Body of pancreas (tissue), 4 donors: ENCODE data around the gene ABCB9. TPM values are rescaled to one million over a fixed set of nuclear protein-coding genes. Genes with fewer than 3 reads are reported as not detected.

Source experiments
- ATAC-seq: fragments of 150-250 bp; one replicate; pipeline ENCODE4 v1.9.1; 2016
- DNase-seq, 4 donors: peaks; one replicate each; pipeline ENCODE4 v3.0.0-alpha.2; 2019
- H3K27ac ChIP-seq, 4 donors: fragments of 200-600 bp; sonication (generic); 1 replicate in 3 of 4; 2 replicates in 1 of 4; pipeline versions ENCODE4 v1.5.1 to v1.6.1; 2016 to 2019; ENCODE audit warnings: mild to moderate bottlenecking in 1 of 4, mixed read lengths in 1 of 4, moderate library complexity in 1 of 4
- H3K27me3 ChIP-seq, 2 donors: fragments of 200-600 bp; sonication (generic); one replicate each; pipeline ENCODE4 v1.6.0; 2016; ENCODE audit warnings: mild to moderate bottlenecking in 1 of 2
- H3K36me3 ChIP-seq, 2 donors: fragments of 200-600 bp; sonication (generic); replicated peaks in 1 of 2; 2 replicates each; pipeline ENCODE4 v1.5.1; 2016; ENCODE audit warnings: low read depth in 2 of 2; ENCODE audit not compliant: insufficient read depth in 1 of 2
- H3K4me1 ChIP-seq: fragments of 200-600 bp; sonication (generic); one replicate; pipeline ENCODE4 v1.6.0; 2016
- H3K4me3 ChIP-seq, 2 donors: fragments of 200-600 bp; sonication (generic); 1 replicate in 1 of 2; 2 replicates in 1 of 2; pipeline ENCODE4 v1.5.1; 2016 to 2019
- H3K9me3 ChIP-seq, 3 donors: fragments of 200-600 bp; sonication (generic); 1 replicate in 2 of 3; 2 replicates in 1 of 3; pipeline ENCODE4 v1.5.1; 2016
- POLR2A ChIP-seq, 3 donors: fragments of 450-650 bp; IDR thresholded peaks; one replicate each; pipeline ENCODE4 v1.6.1; 2016; ENCODE audit warnings: antibody characterized with exemption in 3 of 3, mild to moderate bottlenecking in 2 of 3
- WGBS, 2 donors: methylation state at CpG; one replicate each; pipeline ENCODE4 v1.1.5; 2017; 5-methylcytosine and 5-hydroxymethylcytosine counted together
- intact Hi-C: fragments of 100-400 bp; cut with DNase I; formaldehyde crosslinking; loops from one replicate; pipeline ENCODE4 v1.15.1; 2023
- total RNA-seq, 2 donors: library from RNA; depleted of rRNA; stranded (reverse); fragments of >200 nt; gene quantifications; one replicate each; pipeline ENCODE4 v1.1.0, GENCODE V29; 2016
- TF ChIP-seq, protein P1 (sequence below), 7 experiments: fragments of 450-650 bp in 4 of 7; fragments of 200-600 bp in 3 of 7; sonication (generic) in 3 of 7; IDR thresholded peaks; one replicate each; pipeline ENCODE4 v1.5.1; 2016 to 2019; ENCODE audit warnings: antibody characterized with exemption in 7 of 7

Gene ABCB9
- total RNA-seq, 2 donors from 2014 or later = 5.2 to 7.9 TPM

DNA sequence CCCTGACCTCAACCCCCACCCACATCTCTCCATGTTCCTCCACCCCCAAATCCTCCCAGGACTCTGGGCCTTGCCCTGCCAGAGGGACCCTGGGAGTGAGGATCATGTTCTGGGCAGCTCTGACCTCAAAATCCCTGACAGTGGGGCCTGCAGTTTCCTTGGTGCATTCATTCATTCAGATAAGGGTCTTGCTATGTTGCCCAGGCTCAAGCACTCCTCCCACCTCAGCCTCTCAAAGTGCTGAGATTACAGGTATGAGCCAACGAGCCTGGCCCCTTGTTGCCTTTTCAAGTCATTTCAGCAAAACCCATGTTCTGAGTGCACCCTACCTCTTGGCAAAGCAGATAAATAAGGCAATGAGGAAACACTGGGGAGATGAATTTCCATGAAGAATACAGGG is 43.8 kb upstream of the ABCB9 start:
- no peaks in the 10 kb centered on the region for H3K27me3 ChIP-seq
- WGBS, 2 donors = 83 to 100% methylated on average over 1 of the region's 1 CpG
- intact Hi-C loops = no loop called here
- no peak for DNase-seq
- H3K9me3 ChIP-seq = no peaks in the 10 kb centered on the region
- no peak overlapping the region for H3K4me3 ChIP-seq
- TF ChIP-seq, protein P1, sequence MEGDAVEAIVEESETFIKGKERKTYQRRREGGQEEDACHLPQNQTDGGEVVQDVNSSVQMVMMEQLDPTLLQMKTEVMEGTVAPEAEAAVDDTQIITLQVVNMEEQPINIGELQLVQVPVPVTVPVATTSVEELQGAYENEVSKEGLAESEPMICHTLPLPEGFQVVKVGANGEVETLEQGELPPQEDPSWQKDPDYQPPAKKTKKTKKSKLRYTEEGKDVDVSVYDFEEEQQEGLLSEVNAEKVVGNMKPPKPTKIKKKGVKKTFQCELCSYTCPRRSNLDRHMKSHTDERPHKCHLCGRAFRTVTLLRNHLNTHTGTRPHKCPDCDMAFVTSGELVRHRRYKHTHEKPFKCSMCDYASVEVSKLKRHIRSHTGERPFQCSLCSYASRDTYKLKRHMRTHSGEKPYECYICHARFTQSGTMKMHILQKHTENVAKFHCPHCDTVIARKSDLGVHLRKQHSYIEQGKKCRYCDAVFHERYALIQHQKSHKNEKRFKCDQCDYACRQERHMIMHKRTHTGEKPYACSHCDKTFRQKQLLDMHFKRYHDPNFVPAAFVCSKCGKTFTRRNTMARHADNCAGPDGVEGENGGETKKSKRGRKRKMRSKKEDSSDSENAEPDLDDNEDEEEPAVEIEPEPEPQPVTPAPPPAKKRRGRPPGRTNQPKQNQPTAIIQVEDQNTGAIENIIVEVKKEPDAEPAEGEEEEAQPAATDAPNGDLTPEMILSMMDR (IDR thresholded peaks at IDR 0.05) = no peak
- TF ChIP-seq POLR2A (IDR thresholded peaks at IDR 0.05) = no peak
- ATAC-seq = no peak
- no peak overlapping the region for H3K27ac ChIP-seq
- H3K36me3 ChIP-seq = no peaks in the 10 kb centered on the region
- H3K4me1 ChIP-seq = no peaks in the 10 kb centered on the region

- Histone ChIP-seq H3K36me3 (peaks cover 0 to 3% of the 10 kb centered on the region in 2 donors), H3K4me3 (no peak overlapping the region), H3K9me3 (no peaks in the 10 kb centered on the region), H3K4me1 (no peaks in the 10 kb centered on the region), H3K27me3 (no peaks in the 10 kb centered on the region), H3K27ac (no peak overlapping the region)
- WGBS, 2 donors = 80 to 81% methylated on average over 12 of the region's 12 CpGs
- ATAC-seq = no peak
- no peak for DNase-seq
- intact Hi-C loops = no loop called here
- TF ChIP-seq, protein P1 (IDR thresholded peaks at IDR 0.05) = no peak
- no peak for TF ChIP-seq POLR2A (IDR thresholded peaks at IDR 0.05)
Measured at GRCh38 chr12:123006977-123007376, 40.7 kb upstream of the ABCB9 start.

DNA sequence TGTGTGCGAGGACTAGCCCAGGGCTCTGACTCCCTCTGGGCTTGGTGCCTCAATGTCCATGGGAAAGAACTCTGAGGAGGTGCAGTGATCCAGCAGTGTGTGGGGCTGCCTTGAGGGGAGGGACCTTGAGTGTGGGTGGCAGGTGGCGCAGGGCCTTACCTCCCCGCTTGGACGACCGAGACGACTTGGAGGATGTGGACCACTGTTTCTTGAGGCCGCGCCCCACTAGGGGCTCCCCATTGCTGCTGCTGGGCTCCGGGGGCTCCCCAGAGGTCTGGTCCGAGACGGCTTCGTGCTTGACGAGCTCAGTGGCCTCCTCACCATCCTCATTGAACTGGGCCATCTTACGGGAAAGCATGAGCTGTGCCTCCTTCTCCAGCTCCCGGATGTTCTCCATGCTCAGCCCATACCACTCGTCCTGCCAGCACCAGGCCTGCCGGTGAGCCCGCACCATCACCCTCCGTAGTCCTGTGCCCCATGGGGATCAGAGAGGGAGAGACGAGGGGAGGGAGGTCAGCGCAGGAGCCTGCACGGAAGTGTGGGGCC is 38.9 kb upstream of the ABCB9 start:
- ATAC-seq (no peak), DNase-seq (no peak)
- no peaks in the 10 kb centered on the region for H3K27me3 ChIP-seq
- 91 to 94% methylated on average over 10 to 21 of the region's 22 CpGs for WGBS, 2 donors
- H3K4me3 ChIP-seq = no peak overlapping the region
- no peaks in the 10 kb centered on the region for H3K9me3 ChIP-seq
- H3K4me1 ChIP-seq = no peaks in the 10 kb centered on the region
- H3K27ac ChIP-seq = no peak overlapping the region
- intact Hi-C loops = no loop called here
- TF ChIP-seq, protein P1 (IDR thresholded peaks at IDR 0.05) = no peak
- no peak for TF ChIP-seq POLR2A (IDR thresholded peaks at IDR 0.05)
- H3K36me3 ChIP-seq = peaks cover 0 to 3% of the 10 kb centered on the region in 2 donors

- no peak overlapping the region for H3K4me3 ChIP-seq
- ATAC-seq (no peak), DNase-seq (no peak)
- intact Hi-C loops = no loop called here
- H3K4me1 ChIP-seq = no peaks in the 10 kb centered on the region
- H3K27me3 ChIP-seq = no peaks in the 10 kb centered on the region
- H3K36me3 ChIP-seq = peaks cover 0 to 3% of the 10 kb centered on the region in 2 donors
- TF ChIP-seq, protein P1 (IDR thresholded peaks at IDR 0.05) = no peak
- TF ChIP-seq POLR2A (IDR thresholded peaks at IDR 0.05) = no peak
- H3K9me3 ChIP-seq = no peaks in the 10 kb centered on the region
- 86 to 90% methylated on average over 11 to 14 of the region's 14 CpGs for WGBS, 2 donors
- no peak overlapping the region for H3K27ac ChIP-seq
Measured at GRCh38 chr12:123004287-123004686, 38.0 kb upstream of the ABCB9 start.

DNA sequence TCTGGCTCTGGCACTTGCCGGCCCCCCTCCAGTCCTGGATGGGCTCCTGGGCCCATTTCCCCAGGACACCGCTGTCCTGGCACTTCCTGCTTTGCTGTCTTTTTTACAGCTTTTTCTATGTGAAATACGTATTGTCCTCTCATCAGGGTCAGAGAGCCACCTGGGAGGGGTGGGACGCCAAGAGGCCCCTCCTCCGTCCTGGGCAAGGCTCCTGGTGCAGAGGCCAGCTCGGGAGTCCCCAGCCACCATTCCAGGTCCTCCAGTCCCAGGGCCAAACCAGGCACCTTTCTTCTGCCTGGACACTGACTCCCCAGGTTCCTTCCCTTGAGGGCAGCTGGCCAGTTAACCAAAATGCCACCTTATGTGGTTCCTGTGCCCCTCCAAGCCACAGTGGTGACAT is 37.0 kb upstream of the ABCB9 start:
- WGBS, 2 donors = 81 to 91% methylated on average over 6 of the region's 6 CpGs
- H3K36me3 ChIP-seq = peaks cover 0 to 3% of the 10 kb centered on the region in 2 donors

More for the DNA sequence above, 37.0 kb upstream of the ABCB9 start:
- Histone ChIP-seq H3K27ac (no peak overlapping the region), H3K9me3 (no peaks in the 10 kb centered on the region), H3K4me1 (no peaks in the 10 kb centered on the region), H3K27me3 (no peaks in the 10 kb centered on the region), H3K4me3 (no peak overlapping the region)
- intact Hi-C loops = no loop called here
- TF ChIP-seq POLR2A (IDR thresholded peaks at IDR 0.05) = no peak
- TF ChIP-seq, protein P1 (IDR thresholded peaks at IDR 0.05) = no peak
- ATAC-seq (no peak), DNase-seq (no peak)
